Stomach (tissue), 4 donors: ENCODE measurements around the gene CYP4F3.

Experiments used
- CTCF ChIP-seq, 7 experiments: fragments of 450-650 bp in 4 of 7; fragments of 200-600 bp in 3 of 7; sonication (generic) in 3 of 7; IDR thresholded peaks; one replicate each; pipeline ENCODE4 v1.5.1; 2016 to 2019; ENCODE audit warnings: antibody characterized with exemption in 7 of 7, control low read depth in 2 of 7, mild to moderate bottlenecking in 1 of 7
- EP300 ChIP-seq: sonication (generic); formaldehyde crosslinking; IDR thresholded peaks from one replicate; pipeline ENCODE4 v1.6.1; 2017; ENCODE audit warnings: antibody characterized with exemption
- POLR2A ChIP-seq, 4 donors: fragments of 450-650 bp; IDR thresholded peaks; one replicate each; pipeline ENCODE4 v1.6.1; 2016; ENCODE audit warnings: antibody characterized with exemption in 4 of 4, control low read depth in 2 of 4, mild to moderate bottlenecking in 1 of 4, moderate library complexity in 1 of 4
- POLR2AphosphoS5 ChIP-seq, 3 donors: sonication (generic); formaldehyde crosslinking; IDR thresholded peaks; one replicate each; pipeline ENCODE4 v1.6.1; 2016; ENCODE audit warnings: antibody characterized with exemption in 3 of 3

DNA sequence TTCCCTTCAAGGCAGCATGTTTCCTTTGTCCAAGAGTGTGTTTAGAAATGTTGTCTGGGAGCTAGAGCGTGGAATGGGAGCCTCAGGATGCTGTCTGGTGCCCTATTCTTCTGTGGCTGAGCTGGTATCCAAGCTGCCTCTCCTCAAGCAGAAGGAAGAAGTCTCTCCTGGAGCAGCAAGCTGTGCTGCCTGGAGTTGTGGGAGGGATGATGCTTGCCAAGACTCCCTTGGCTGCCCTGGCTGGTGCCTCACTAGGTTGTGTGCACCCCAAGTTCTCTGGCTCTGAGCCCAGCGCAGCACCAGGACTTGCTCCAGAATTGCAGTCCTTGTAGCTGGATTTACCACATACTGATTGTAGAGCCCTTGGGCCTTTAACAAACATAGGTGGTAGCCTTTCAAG is 4.7 kb upstream of the CYP4F3 start:
- TF ChIP-seq CTCF (IDR thresholded peaks at IDR 0.05) (no peak), POLR2AphosphoS5 (IDR thresholded peaks at IDR 0.05) (no peak), POLR2A (IDR thresholded peaks at IDR 0.05) (no peak), EP300 (no peak)
